H1 (cell line): ENCODE data around the gene CDH6. TPM values are rescaled to one million over a fixed set of nuclear protein-coding genes. Genes with fewer than 3 reads are reported as not detected.

Experiments used
- CTCF ChIA-PET: fragments of 300-600 bp; sonication (Branson Sonifier 250); formaldehyde crosslinking; loops from one replicate; lab custom pipeline; 2021; ENCODE audit not compliant: partially characterized antibody; lab: Charles Lee
- POLR2A ChIA-PET: fragments of 300-600 bp; sonication (Branson Sonifier 250); formaldehyde crosslinking; loops from one replicate; lab custom pipeline; 2021; ENCODE audit warnings: inconsistent platforms; ENCODE audit not compliant: partially characterized antibody; lab: Charles Lee
- DNase-seq, 2 experiments: peaks; one replicate each; pipeline versions ENCODE4 v3.0.0 to v3.0.0-alpha.2; 2010 to 2022; ENCODE audit warnings: low spot score in 2 of 2, low read depth in 1 of 2, mixed read lengths in 1 of 2
- FAIRE-seq: peaks from 2 replicates; lab custom pipeline; 2011; peaks lifted over from hg19 to GRCh38; lab: Jason Lieb, UNC
- H2AFZ ChIP-seq: 2 replicates; pipeline ENCODE4 v1.8.1; 2012; ENCODE audit warnings: low read length, inconsistent platforms
- H2AK5ac ChIP-seq: 2 replicates; pipeline ENCODE4 v1.6.1; 2013; ENCODE audit warnings: low read depth, low read length
- H2BK120ac ChIP-seq: replicated peaks from 2 replicates; pipeline ENCODE3; 2013; ENCODE audit warnings: low read depth, low read length, inconsistent platforms
- H2BK12ac ChIP-seq: 2 replicates; pipeline ENCODE4 v1.6.1; 2013; ENCODE audit warnings: low read depth, low read length
- H2BK15ac ChIP-seq: 2 replicates; pipeline ENCODE4 v1.6.1; 2013; ENCODE audit warnings: low read length
- H2BK20ac ChIP-seq: 2 replicates; pipeline ENCODE4 v1.6.1; 2013; ENCODE audit warnings: low read length
- H2BK5ac ChIP-seq: 2 replicates; pipeline ENCODE4 v1.6.1; 2013; ENCODE audit warnings: low read depth, low read length
- H3K14ac ChIP-seq: 2 replicates; pipeline ENCODE4 v1.6.1; 2013; ENCODE audit warnings: inconsistent platforms; ENCODE audit not compliant: insufficient read length
- H3K18ac ChIP-seq: 2 replicates; pipeline ENCODE4 v1.6.1; 2013; ENCODE audit warnings: low read length; ENCODE audit errors: extremely low read depth
- H3K23ac ChIP-seq: 2 replicates; pipeline ENCODE4 v1.6.1; 2013; ENCODE audit warnings: inconsistent platforms; ENCODE audit not compliant: insufficient read length
- H3K23me2 ChIP-seq: 2 replicates; pipeline ENCODE4 v1.6.1; 2013; ENCODE audit warnings: low read depth, low read length
- H3K27ac ChIP-seq: 2 replicates; pipeline ENCODE4 v1.6.1; 2011; ENCODE audit warnings: low read depth, low read length, inconsistent platforms
- H3K27me3 ChIP-seq, 4 experiments: replicated peaks in 1 of 4; 1 replicate in 1 of 4; 2 replicates in 3 of 4; pipeline versions ENCODE4 v1.6.1 to v1.8.1; 2011 to 2013; ENCODE audit warnings: low read length in 3 of 4, mild to moderate bottlenecking in 3 of 4, inconsistent platforms in 2 of 4, mixed read lengths in 2 of 4, moderate library complexity in 1 of 4; ENCODE audit not compliant: control insufficient read depth in 3 of 4, insufficient read depth in 3 of 4; ENCODE audit errors: extremely low read depth in 1 of 4
- H3K36me3 ChIP-seq, 4 experiments: 2 replicates each; pipeline versions ENCODE4 v1.6.1 to v1.8.1; 2011 to 2013; ENCODE audit warnings: mild to moderate bottlenecking in 4 of 4, low read length in 3 of 4, moderate library complexity in 2 of 4, control low read depth in 1 of 4, inconsistent platforms in 1 of 4; ENCODE audit not compliant: insufficient read depth in 4 of 4, control insufficient read depth in 2 of 4
- H3K4ac ChIP-seq: replicated peaks from 2 replicates; pipeline ENCODE3; 2013; ENCODE audit warnings: low read length, low read depth, mixed read lengths, inconsistent platforms; ENCODE audit not compliant: insufficient read length
- H3K4me1 ChIP-seq, 4 experiments: replicated peaks in 1 of 4; 1 replicate in 1 of 4; 2 replicates in 3 of 4; pipeline versions ENCODE4 v1.6.1 to v1.8.1; 2011 to 2013; ENCODE audit warnings: low read length in 3 of 4, inconsistent platforms in 2 of 4, mixed read lengths in 1 of 4; ENCODE audit not compliant: insufficient read depth in 4 of 4, control insufficient read depth in 3 of 4
- H3K4me2 ChIP-seq, 2 experiments: 2 replicates each; pipeline versions ENCODE4 v1.6.1 to v1.8.1; 2011 to 2013; ENCODE audit warnings: low read depth in 2 of 2, low read length in 2 of 2, control low read depth in 1 of 2, inconsistent platforms in 1 of 2, mild to moderate bottlenecking in 1 of 2; ENCODE audit not compliant: insufficient read depth in 1 of 2
- H3K4me3 ChIP-seq, 4 experiments: fragments of 200-600, 300-600 bp in 1 of 4; sonication (generic), shearing (Covaris generic), sonication (Bioruptor Twin) in 1 of 4; 2 replicates each; pipeline versions ENCODE4 v1.5.1 to v1.8.1; 2011 to 2016; ENCODE audit warnings: low read length in 4 of 4, low read depth in 3 of 4, control low read depth in 2 of 4, inconsistent platforms in 2 of 4, mild to moderate bottlenecking in 2 of 4, mixed read lengths in 1 of 4, moderate library complexity in 1 of 4; ENCODE audit not compliant: insufficient read depth in 2 of 4; ENCODE audit errors: extremely low read depth in 1 of 4
- H3K56ac ChIP-seq: replicated peaks from 2 replicates; pipeline ENCODE3; 2013; ENCODE audit warnings: low read depth, mild to moderate bottlenecking, mixed read lengths, low read length, inconsistent platforms; ENCODE audit not compliant: insufficient read length
- H3K79me1 ChIP-seq: 2 replicates; pipeline ENCODE4 v1.6.1; 2013; ENCODE audit warnings: low read depth, low read length, control low read depth
- H3K79me2 ChIP-seq, 2 experiments: 2 replicates each; pipeline versions ENCODE4 v1.6.1 to v1.8.1; 2012 to 2013; ENCODE audit warnings: low read length in 2 of 2, mild to moderate bottlenecking in 2 of 2, inconsistent platforms in 1 of 2; ENCODE audit not compliant: insufficient read depth in 2 of 2, control insufficient read depth in 1 of 2
- H3K9ac ChIP-seq, 4 experiments: replicated peaks in 1 of 4; 1 replicate in 1 of 4; 2 replicates in 3 of 4; pipeline versions ENCODE4 v1.6.1 to v1.8.1; 2011 to 2013; ENCODE audit warnings: low read depth in 3 of 4, low read length in 3 of 4, control low read depth in 2 of 4, mild to moderate bottlenecking in 2 of 4, moderate library complexity in 2 of 4, inconsistent platforms in 1 of 4; ENCODE audit errors: extremely low read depth in 1 of 4
- H3K9me3 ChIP-seq, 2 experiments: 2 replicates each; pipeline versions ENCODE4 v1.6.1 to v1.8.1; 2012 to 2013; ENCODE audit warnings: mild to moderate bottlenecking in 2 of 2, moderate library complexity in 2 of 2, control low read depth in 1 of 2, inconsistent platforms in 1 of 2, low read depth in 1 of 2, low read length in 1 of 2, mixed read lengths in 1 of 2; ENCODE audit not compliant: insufficient read depth in 2 of 2
- H4K20me1 ChIP-seq, 2 experiments: replicated peaks in 1 of 2; 2 replicates each; pipeline versions ENCODE3 to v1.8.1; 2011 to 2013; ENCODE audit warnings: inconsistent platforms in 2 of 2, low read length in 2 of 2, mild to moderate bottlenecking in 1 of 2; ENCODE audit not compliant: insufficient read depth in 2 of 2, control insufficient read depth in 1 of 2
- H4K5ac ChIP-seq: 2 replicates; pipeline ENCODE4 v1.6.1; 2013; ENCODE audit warnings: low read length, low read depth, mixed read lengths, inconsistent platforms; ENCODE audit not compliant: insufficient read length
- H4K8ac ChIP-seq: 2 replicates; pipeline ENCODE4 v1.8.0; 2013; ENCODE audit warnings: mild to moderate bottlenecking, moderate library complexity, low read length, inconsistent platforms; ENCODE audit not compliant: insufficient read depth; ENCODE audit errors: extremely low read depth
- H4K91ac ChIP-seq: replicated peaks from 2 replicates; pipeline ENCODE3; 2013; ENCODE audit warnings: low read length, mixed read lengths, inconsistent platforms; ENCODE audit not compliant: insufficient read length
- GABPA ChIP-seq: IDR thresholded peaks from 2 replicates; pipeline ENCODE4 v1.6.1; 2011; ENCODE audit warnings: mild to moderate bottlenecking, low read length, moderate library complexity, borderline replicate concordance; ENCODE audit not compliant: insufficient read depth
- JUND ChIP-seq: IDR thresholded peaks from 2 replicates; pipeline ENCODE4 v1.6.1; 2011; ENCODE audit warnings: mild to moderate bottlenecking, improper control_type of control experiment, low read length
- KDM1A ChIP-seq: fragments of 200-600, 300-600 bp; sonication (generic); IDR thresholded peaks from 2 replicates; pipeline ENCODE4 v1.7.1; 2016; ENCODE audit warnings: mild to moderate bottlenecking, low read length, borderline replicate concordance
- KDM4A ChIP-seq: IDR thresholded peaks from one replicate; pipeline ENCODE4 v1.7.1; 2012; ENCODE audit warnings: low read depth, mild to moderate bottlenecking, moderate library complexity, low read length, inconsistent platforms; ENCODE audit not compliant: severe bottlenecking
- NRF1 ChIP-seq: IDR thresholded peaks from 2 replicates; pipeline ENCODE4 v1.6.1; 2011; ENCODE audit warnings: mild to moderate bottlenecking, low read depth, low read length, improper control_type of control experiment
- PHF8 ChIP-seq: fragments of 200-600 bp; sonication (generic); conservative IDR thresholded peaks from 2 replicates; pipeline ENCODE4 v1.7.1; 2012; ENCODE audit warnings: low read depth, mild to moderate bottlenecking, inconsistent platforms, low read length, moderate library complexity
- RBBP5 ChIP-seq: IDR thresholded peaks from 2 replicates; pipeline ENCODE4 v1.7.1; 2012; ENCODE audit warnings: low read depth, mild to moderate bottlenecking, inconsistent platforms, low read length, moderate library complexity, borderline replicate concordance
- RNF2 ChIP-seq: fragments of 200-900, 300-1000 bp; sonication (generic); IDR thresholded peaks from 2 replicates; pipeline ENCODE4 v1.7.1; 2016; ENCODE audit warnings: borderline replicate concordance, low read depth, mild to moderate bottlenecking, antibody characterized with exemption, low read length; ENCODE audit not compliant: poor library complexity, severe bottlenecking; ENCODE audit errors: missing control alignments
- SIN3A ChIP-seq, 2 experiments: IDR thresholded peaks in 1 of 2; conservative IDR thresholded peaks in 1 of 2; 2 replicates each; pipeline ENCODE4 v1.6.1; 2011 to 2012; ENCODE audit warnings: low read length in 2 of 2, improper control_type of control experiment in 1 of 2, low read depth in 1 of 2, mild to moderate bottlenecking in 1 of 2
- SIRT6 ChIP-seq: IDR thresholded peaks from one replicate; pipeline ENCODE4 v1.7.1; 2012; ENCODE audit warnings: low read length, inconsistent platforms
- SP1 ChIP-seq: IDR thresholded peaks from 2 replicates; pipeline ENCODE4 v1.6.1; 2011; ENCODE audit warnings: low read depth, low read length
- TCF12 ChIP-seq: IDR thresholded peaks from 2 replicates; pipeline ENCODE4 v1.6.1; 2011; ENCODE audit warnings: low read depth, mild to moderate bottlenecking, low read length
- WGBS, 2 experiments: shearing (Covaris generic) in 1 of 2; methylation state at CpG; one replicate each; pipeline versions ENCODE4 v1.1.6 to v1.1.7; 2013 to 2015; ENCODE audit warnings: low lambda C conversion rate in 2 of 2, mixed read lengths in 2 of 2, inconsistent platforms in 1 of 2, low coverage in 1 of 2, missing lambda C conversion rate in 1 of 2; ENCODE audit not compliant: insufficient replicate concordance in 2 of 2, insufficient coverage in 1 of 2, insufficient read length in 1 of 2; ENCODE audit errors: extremely low coverage in 1 of 2, missing lambda C conversion rate in 1 of 2; 5-methylcytosine and 5-hydroxymethylcytosine counted together
- polyA plus RNA-seq, 7 experiments: library from polyadenylated mRNA; depleted of rRNA in 3 of 7; stranded (reverse) in 5 of 7; unstranded in 2 of 7; fragments of >200 nt in 5 of 7; fragments of 200-250 nt in 2 of 7; gene quantifications; 1 replicate in 5 of 7; 2 replicates in 1 of 7; 4 replicates in 1 of 7; pipeline versions ENCODE4 v1.2.1 to v1.2.3, GENCODE V29; 2011 to 2013; ENCODE audit warnings: missing spikeins in 2 of 7, mixed read lengths in 2 of 7
- total RNA-seq: library from RNA; stranded (reverse); fragmentation: NEBNext Ultra II Directional; extraction: Animal tissue kit (Norgen Biotek cat#: 25700); gene quantifications from 2 replicates; pipeline ENCODE4 v1.2.1, GENCODE V29; 2021

CDH6 gene
- total and polyA plus RNA-seq, 2 of the 8 experiments (the other 6 are each of a cell fraction or from before 2014, with no cell fraction given), result 1.4 to 1.9 TPM

DNA sequence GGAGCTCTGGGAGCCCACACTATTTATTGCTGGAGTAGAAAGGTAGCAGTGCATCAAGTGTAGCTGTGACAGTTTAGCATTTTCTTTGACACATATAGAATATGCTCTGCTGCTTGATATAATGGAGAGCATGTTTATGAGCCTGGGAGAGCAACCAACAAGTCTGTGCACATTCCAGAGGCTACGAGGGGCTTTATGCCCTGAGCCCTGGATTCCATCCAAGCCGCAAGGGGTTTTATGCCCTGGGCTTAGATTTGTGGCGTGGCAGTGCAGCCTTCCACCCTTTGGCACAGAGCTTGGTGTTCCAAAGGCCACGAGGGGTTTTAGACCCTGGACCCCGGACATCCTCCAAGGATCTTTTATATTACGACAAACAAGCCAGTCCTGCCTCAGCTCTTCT lies 14.6 kb downstream of the CDH6 start:
- 95% methylated on average over 6 of the region's 6 CpGs; no CpG with 5 or more reads in 1 of the 2 experiments for WGBS, 2 experiments
- DNase-seq, result no peak
- POLR2A ChIA-PET, result no interaction called here
- TF ChIP-seq GABPA (no peak), RBBP5 (no peak), RNF2 (no peak), PHF8 (no peak), SP1 (no peak), KDM4A (no peak), KDM1A (no peak), NRF1 (no peak), SIRT6 (no peak), SIN3A (conservative IDR thresholded peaks at IDR 0.05 in 1 of 2, IDR thresholded peaks at IDR 0.05 in 1 of 2; ENCODE audit: low read depth in 1 of 2, low read length in 2 of 2) (no peak), JUND (no peak), TCF12 (no peak)

More for the DNA sequence above, 14.6 kb downstream of the CDH6 start:
- no peak overlapping the region for H2BK5ac ChIP-seq
- H4K91ac ChIP-seq, result no peak overlapping the region
- H3K4me3 ChIP-seq, result no peak overlapping the region
- H4K8ac ChIP-seq, result no peak overlapping the region
- H3K23ac ChIP-seq, result no peak overlapping the region
- H4K5ac ChIP-seq, result no peak overlapping the region
- H2AFZ ChIP-seq, result no peak overlapping the region
- no peaks in the 10 kb centered on the region for H3K23me2 ChIP-seq
- no peak overlapping the region for H3K18ac ChIP-seq
- no peaks in the 10 kb centered on the region for H4K20me1 ChIP-seq
- no peaks in the 10 kb centered on the region for H3K79me1 ChIP-seq
- no peak overlapping the region for H3K27ac ChIP-seq
- H3K4me2 ChIP-seq, result no peak overlapping the region
- no peak overlapping the region for H3K14ac ChIP-seq
- no peaks in the 10 kb centered on the region for H3K36me3 ChIP-seq
- no peak overlapping the region for H2BK12ac ChIP-seq
- H3K27me3 ChIP-seq, result peaks cover 0 to 1% (median 0%) of the 10 kb centered on the region in 4 experiments; a peak in 1 of 7 replicates
- H3K56ac ChIP-seq, result no peak overlapping the region
- no peak overlapping the region for H3K9ac ChIP-seq
- H2BK120ac ChIP-seq, result no peak overlapping the region
- no peak overlapping the region for H2BK20ac ChIP-seq
- no peak overlapping the region for H2BK15ac ChIP-seq
- H3K9me3 ChIP-seq, result no peaks in the 10 kb centered on the region
- FAIRE-seq, result no peak
- no peaks in the 10 kb centered on the region for H3K4me1 ChIP-seq
- H3K4ac ChIP-seq, result no peak overlapping the region
- H3K79me2 ChIP-seq, result no peaks in the 10 kb centered on the region
- no peak overlapping the region for H2AK5ac ChIP-seq
- CTCF ChIA-PET, result interaction anchor here (1.9 to 2.6 kb wide), 2 partner anchors 17 to 22 kb away, joined by 5 to 12 read pairs; no protein-coding TSS in a partner anchor
